ENCODE data around the gene WNT3. TPM values are rescaled to one million over a fixed set of nuclear protein-coding genes. Genes with fewer than 3 reads are reported as not detected.

WNT3 gene
- total and polyA plus RNA-seq, 2 of the 8 experiments (the other 6 are each of a cell fraction or from before 2014, with no cell fraction given): 0.56 to 2.0 TPM

GRCh38 chr17:46765453-46765852 lies 53.0 kb downstream of the WNT3 start:
- no peak overlapping the region for H4K8ac ChIP-seq (ENCODE audit: extremely low read depth, insufficient read depth, low read length)
- H2AK5ac ChIP-seq (ENCODE audit: low read depth, low read length): no peak overlapping the region
- H3K23ac ChIP-seq (ENCODE audit: insufficient read length): no peak overlapping the region
- H3K27me3 ChIP-seq (replicated peaks in 1 of 4; ENCODE audit: control insufficient read depth in 3 of 4, extremely low read depth in 1 of 4, insufficient read depth in 3 of 4, low read length in 3 of 4): peaks cover 20 to 33% (median 30%) of the 10 kb centered on the region in 4 experiments
- ChIA-PET POLR2A (ENCODE audit: partially characterized antibody) (interaction anchor here (1.0 kb wide), 1 partner anchor 45 kb away, joined by 3 read pairs; no protein-coding TSS in a partner anchor), CTCF (ENCODE audit: partially characterized antibody) (interaction anchor here (0.7 to 2.4 kb wide), 9 partner anchors 8 to 70 kb away, joined by 3 to 10 read pairs (median 4); no protein-coding TSS in a partner anchor)
- no peak overlapping the region for H3K27ac ChIP-seq (ENCODE audit: low read depth, low read length)
- H3K56ac ChIP-seq (replicated peaks; ENCODE audit: insufficient read length, low read depth, low read length): no peak overlapping the region
- H3K36me3 ChIP-seq (ENCODE audit: control insufficient read depth in 2 of 4, insufficient read depth in 4 of 4, low read length in 3 of 4): no peaks in the 10 kb centered on the region; a peak in 1 of 8 replicates
- no peak overlapping the region for H4K91ac ChIP-seq (replicated peaks; ENCODE audit: insufficient read length, low read length)
- H3K4me1 ChIP-seq (replicated peaks in 1 of 4; ENCODE audit: control insufficient read depth in 3 of 4, insufficient read depth in 4 of 4, low read length in 3 of 4): peaks cover 0 to 10% (median 6%) of the 10 kb centered on the region in 4 experiments; a peak in 6 of 7 replicates
- 84% methylated on average over 7 of the region's 12 CpGs; no CpG with 5 or more reads in 1 of the 2 experiments for WGBS, 2 experiments (ENCODE audit: extremely low coverage in 1 of 2, insufficient coverage in 1 of 2, insufficient read length in 1 of 2, insufficient replicate concordance in 2 of 2, low coverage in 1 of 2, low lambda C conversion rate in 2 of 2, missing lambda C conversion rate in 1 of 2)
- no peaks in the 10 kb centered on the region; a peak in 1 of 4 replicates for H3K9me3 ChIP-seq (ENCODE audit: insufficient read depth in 2 of 2, low read depth in 1 of 2, low read length in 1 of 2)
- H2BK120ac ChIP-seq (replicated peaks; ENCODE audit: low read depth, low read length): no peak overlapping the region
- H3K79me2 ChIP-seq (ENCODE audit: control insufficient read depth in 1 of 2, insufficient read depth in 2 of 2, low read length in 2 of 2): no peaks in the 10 kb centered on the region
- H4K5ac ChIP-seq (ENCODE audit: insufficient read length, low read depth, low read length): no peak overlapping the region
- H4K20me1 ChIP-seq (replicated peaks in 1 of 2; ENCODE audit: control insufficient read depth in 1 of 2, insufficient read depth in 2 of 2, low read length in 2 of 2): peaks cover 3 to 7% of the 10 kb centered on the region in 2 experiments
- TF ChIP-seq POLR2A (IDR thresholded peaks at IDR 0.05; ENCODE audit: control extremely low read depth in 1 of 2, low read depth in 2 of 2, low read length in 2 of 2) (no peak), RNF2 (IDR thresholded peaks at IDR 0.05; ENCODE audit: borderline replicate concordance, low read depth, low read length, missing control alignments, poor library complexity, severe bottlenecking) (no peak), NRF1 (IDR thresholded peaks at IDR 0.05; ENCODE audit: low read depth, low read length) (no peak), ASH2L (IDR thresholded peaks at IDR 0.05; ENCODE audit: low read length) (no peak)
- no peak overlapping the region for H2BK15ac ChIP-seq (ENCODE audit: low read length)
- DNase-seq (ENCODE audit: low read depth in 1 of 2, low spot score in 2 of 2): peak in 1 of 2 experiments; percentile 42
- no peak overlapping the region for H2BK20ac ChIP-seq (ENCODE audit: low read length)
- H2BK12ac ChIP-seq (ENCODE audit: low read depth, low read length): no peak overlapping the region
- H3K4me3 ChIP-seq (ENCODE audit: extremely low read depth in 1 of 4, insufficient read depth in 2 of 4, low read depth in 3 of 4, low read length in 4 of 4): no peak overlapping the region
- no peak for FAIRE-seq
- no peak overlapping the region for H3K4ac ChIP-seq (replicated peaks; ENCODE audit: insufficient read length, low read depth, low read length)
- H3K14ac ChIP-seq (ENCODE audit: insufficient read length): no peak overlapping the region
- no peak overlapping the region for H3K18ac ChIP-seq (ENCODE audit: extremely low read depth, low read length)
- H3K9ac ChIP-seq (replicated peaks in 1 of 4; ENCODE audit: extremely low read depth in 1 of 4, low read depth in 3 of 4, low read length in 3 of 4): no peak overlapping the region
- H2AFZ ChIP-seq (ENCODE audit: low read length): no peak overlapping the region
- no peaks in the 10 kb centered on the region for H3K23me2 ChIP-seq (ENCODE audit: low read depth, low read length)
- no peak overlapping the region for H2BK5ac ChIP-seq (ENCODE audit: low read depth, low read length)
- no peaks in the 10 kb centered on the region for H3K79me1 ChIP-seq (ENCODE audit: low read depth, low read length)
- no peak overlapping the region for H3K4me2 ChIP-seq (ENCODE audit: insufficient read depth in 1 of 2, low read depth in 2 of 2, low read length in 2 of 2)

All from H1 (cell line).